ENCODE results near the gene IDNK.
"Not testable (repeated sequence)": the region's sequence is repeated elsewhere in the genome, so short reads cannot be mapped to it uniquely, and the experiment has no call there.

IDNK gene

DNA sequence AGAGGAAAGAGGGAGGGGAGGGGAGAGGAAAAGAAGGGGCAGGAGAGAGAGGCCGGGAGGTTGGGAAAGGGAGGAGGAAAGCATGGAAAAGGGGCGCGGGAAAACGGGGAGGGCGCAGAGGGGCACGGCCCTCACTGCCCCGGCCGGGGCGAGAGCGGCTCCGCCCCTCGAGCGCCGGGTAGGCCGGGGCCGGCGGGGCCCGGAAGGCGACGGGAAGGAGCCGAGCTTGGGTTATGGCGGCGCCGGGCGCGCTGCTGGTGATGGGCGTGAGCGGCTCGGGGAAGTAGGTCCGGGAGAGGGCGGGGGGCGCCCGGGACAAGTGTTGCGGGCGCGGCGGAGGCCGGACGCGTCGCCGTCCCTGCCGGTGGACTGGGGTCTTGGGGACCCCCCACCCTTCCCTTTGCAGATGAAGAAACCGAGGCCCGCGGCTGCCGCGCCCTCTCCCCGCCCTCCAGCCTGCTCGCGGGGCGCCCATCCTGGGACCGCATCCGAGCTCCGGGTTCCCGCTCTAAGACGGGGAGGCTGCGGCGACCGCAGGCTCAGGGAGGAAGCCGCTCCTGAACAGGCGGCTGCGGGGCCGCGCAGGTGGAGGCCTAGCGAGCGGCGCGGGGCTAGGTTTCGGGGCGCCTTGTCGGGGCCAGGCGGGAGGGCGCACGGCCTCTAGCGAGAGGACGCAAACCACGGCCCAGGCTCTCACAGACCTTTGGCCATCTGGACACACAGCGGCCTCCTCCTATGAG is at the start of gene IDNK:
IDNK (plus strand) TSS at position 205 of the 740 bp plus-strand sequence; CDS start at position 234, 29 bp downstream.
- peaks cover 34% of the 10 kb centered on the region for H3K36me3 Mint-ChIP-seq (ENCODE audit: low read depth)
- intact Hi-C loops (cut with micrococcal nuclease): loop anchor here (2.0 to 5.0 kb wide), 2 partner anchors 84 to 298 kb away; partner anchors contain the start of genes KIF27 and UBQLN1
- H3K4me3 Mint-ChIP-seq: peak within 1 kb of the TSS; percentile 89
- peak within 1 kb of the TSS; percentile 97 for H3K27ac Mint-ChIP-seq
- H3K4me1 Mint-ChIP-seq (ENCODE audit: low read depth): peaks cover 26% of the 10 kb centered on the region
- peaks cover 6% of the 10 kb centered on the region for H3K27me3 Mint-ChIP-seq
- no peaks in the 10 kb centered on the region for H3K9me3 Mint-ChIP-seq

- H3K4me1 Mint-ChIP-seq (ENCODE audit: low read depth): peaks cover under 1% of the 10 kb centered on the region
- H3K27me3 Mint-ChIP-seq: no peaks in the 10 kb centered on the region
- H3K4me3 Mint-ChIP-seq: no peak overlapping the region
- intact Hi-C loops (cut with micrococcal nuclease): no loop called here
- no peak overlapping the region for H3K27ac Mint-ChIP-seq
- H3K9me3 Mint-ChIP-seq: no peaks in the 10 kb centered on the region
- H3K36me3 Mint-ChIP-seq (ENCODE audit: low read depth): no peaks in the 10 kb centered on the region
These were observed 48.5 kb upstream of the IDNK start for GRCh38 chr9:83574482-83574881.

GRCh38 chr9:83582029-83582428 is 40.9 kb upstream of the IDNK start:
- no peaks in the 10 kb centered on the region for H3K36me3 Mint-ChIP-seq (ENCODE audit: low read depth)
- intact Hi-C loops (cut with micrococcal nuclease): no loop called here
- no peaks in the 10 kb centered on the region for H3K9me3 Mint-ChIP-seq
- H3K27ac Mint-ChIP-seq: no peak overlapping the region
- no peaks in the 10 kb centered on the region for H3K4me1 Mint-ChIP-seq (ENCODE audit: low read depth)
- no peaks in the 10 kb centered on the region for H3K27me3 Mint-ChIP-seq
- H3K4me3 Mint-ChIP-seq: no peak overlapping the region

GRCh38 chr9:83583151-83584014 is 39.6 kb upstream of the IDNK start:
- no peaks in the 10 kb centered on the region for H3K9me3 Mint-ChIP-seq
- no peak overlapping the region for H3K4me3 Mint-ChIP-seq
- H3K4me1 Mint-ChIP-seq (ENCODE audit: low read depth): no peaks in the 10 kb centered on the region
- intact Hi-C loops (cut with micrococcal nuclease): no loop called here
- no peaks in the 10 kb centered on the region for H3K27me3 Mint-ChIP-seq
- no peak overlapping the region for H3K27ac Mint-ChIP-seq
- H3K36me3 Mint-ChIP-seq (ENCODE audit: low read depth): no peaks in the 10 kb centered on the region

DNA sequence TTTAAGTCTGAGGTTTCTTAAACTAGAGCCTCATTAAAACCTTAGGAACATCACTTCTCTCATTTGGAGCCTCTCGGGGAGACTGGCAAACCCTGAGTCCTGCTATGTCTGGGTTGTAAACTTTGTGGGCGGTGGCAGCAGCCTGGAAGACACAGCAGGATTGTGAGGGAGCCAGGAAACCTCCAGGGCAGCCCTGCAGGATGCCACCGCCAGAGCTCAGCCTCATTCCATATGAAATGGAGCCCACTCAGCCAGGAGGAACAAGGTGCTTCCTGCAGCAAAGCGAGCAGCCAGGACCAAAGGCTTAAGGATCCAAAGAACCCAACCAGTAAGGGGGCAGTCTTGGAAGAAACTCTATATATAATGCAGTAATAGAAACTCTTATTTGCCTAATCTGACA is 37.9 kb upstream of the IDNK start:
- H3K36me3 Mint-ChIP-seq (ENCODE audit: low read depth): no peaks in the 10 kb centered on the region
- no peaks in the 10 kb centered on the region for H3K4me1 Mint-ChIP-seq (ENCODE audit: low read depth)
- intact Hi-C loops (cut with micrococcal nuclease): no loop called here
- no peak overlapping the region for H3K4me3 Mint-ChIP-seq
- H3K27ac Mint-ChIP-seq: no peak overlapping the region
- no peaks in the 10 kb centered on the region for H3K27me3 Mint-ChIP-seq
- H3K9me3 Mint-ChIP-seq: no peaks in the 10 kb centered on the region

DNA sequence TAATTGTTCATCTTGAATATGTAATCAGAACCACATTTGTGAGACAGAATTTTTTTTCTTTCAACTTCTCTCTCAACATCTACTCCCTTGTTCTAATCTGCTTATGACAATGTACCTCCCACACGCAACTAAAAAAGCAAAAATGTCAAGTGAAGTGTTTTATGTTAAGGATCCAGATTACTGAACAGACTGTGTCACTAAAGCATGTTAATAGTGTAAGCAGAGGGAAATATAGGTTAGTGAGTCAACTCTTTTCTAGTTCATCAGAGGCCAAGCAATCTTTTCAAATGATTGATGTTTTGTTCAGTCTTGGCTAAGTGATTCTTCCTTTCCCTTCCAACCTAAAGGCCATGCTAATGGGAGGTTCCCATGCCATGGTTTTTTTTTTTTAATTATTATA is 34.7 kb upstream of the IDNK start:
- Mint-ChIP-seq H3K9me3 (no peaks in the 10 kb centered on the region), H3K36me3 (ENCODE audit: low read depth) (no peaks in the 10 kb centered on the region), H3K4me1 (ENCODE audit: low read depth) (no peaks in the 10 kb centered on the region), H3K4me3 (no peak overlapping the region), H3K27ac (no peak overlapping the region), H3K27me3 (no peaks in the 10 kb centered on the region)
- intact Hi-C loops (cut with micrococcal nuclease): no loop called here

DNA sequence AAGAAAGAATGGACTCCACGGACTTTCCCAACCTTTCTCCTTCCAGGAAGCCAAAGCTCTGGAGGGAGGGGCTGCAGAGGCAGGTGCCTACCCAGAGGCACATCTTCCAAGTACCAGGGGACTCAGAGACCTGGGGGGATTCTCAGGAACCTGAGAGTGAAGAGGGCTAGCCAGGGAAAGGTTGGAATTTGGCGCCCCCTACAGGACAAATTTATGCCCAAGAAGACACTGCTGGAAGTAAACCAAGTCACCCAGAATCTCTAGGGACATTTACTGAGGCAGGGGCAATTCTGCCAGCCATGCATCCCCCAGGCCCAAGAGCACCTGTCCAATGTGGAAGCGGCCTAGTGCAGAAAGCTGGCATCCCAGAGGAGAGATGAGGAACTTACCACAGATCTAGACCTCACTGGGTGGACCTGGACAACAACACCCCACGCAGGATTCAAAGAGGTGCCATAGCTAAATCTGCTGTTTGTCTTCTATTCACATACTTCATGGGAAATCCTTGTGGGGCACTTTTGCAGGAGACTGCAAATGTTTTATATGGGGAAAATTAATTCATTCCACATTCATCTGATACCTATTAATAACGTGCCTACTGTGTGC is 25.9 kb upstream of the IDNK start:
- Mint-ChIP-seq H3K36me3 (ENCODE audit: low read depth) (no peaks in the 10 kb centered on the region), H3K9me3 (no peaks in the 10 kb centered on the region), H3K4me1 (ENCODE audit: low read depth) (peaks cover 15% of the 10 kb centered on the region), H3K27me3 (no peaks in the 10 kb centered on the region), H3K4me3 (no peak overlapping the region), H3K27ac (no peak overlapping the region)
- intact Hi-C loops (cut with micrococcal nuclease): loop anchor here (1.0 kb wide), 1 partner anchor 263 kb away; no protein-coding TSS in a partner anchor

DNA sequence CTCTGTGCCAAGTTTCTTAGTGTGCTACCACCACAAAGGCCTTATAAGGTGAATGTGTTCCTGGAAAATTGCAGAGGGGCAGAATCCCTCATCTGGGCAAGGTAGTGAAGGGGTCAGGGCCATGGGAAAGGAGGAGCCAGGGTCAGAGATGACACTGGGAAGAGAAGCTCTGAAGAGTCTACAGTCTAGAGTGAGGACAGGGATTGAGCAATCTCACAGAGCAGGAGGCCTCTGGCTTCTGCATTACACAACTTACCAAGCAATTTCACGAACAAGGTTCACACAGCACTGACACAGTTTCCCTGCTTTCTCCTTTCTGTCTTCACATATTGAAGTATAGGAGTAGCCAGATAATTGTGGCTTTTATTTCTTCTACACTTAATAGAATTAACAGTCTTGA is 24.5 kb upstream of the IDNK start:
- no peaks in the 10 kb centered on the region for H3K27me3 Mint-ChIP-seq
- no peak overlapping the region for H3K27ac Mint-ChIP-seq
- no peaks in the 10 kb centered on the region for H3K36me3 Mint-ChIP-seq (ENCODE audit: low read depth)
- intact Hi-C loops (cut with micrococcal nuclease): no loop called here
- H3K4me3 Mint-ChIP-seq: no peak overlapping the region
- H3K4me1 Mint-ChIP-seq (ENCODE audit: low read depth): peaks cover 15% of the 10 kb centered on the region
- H3K9me3 Mint-ChIP-seq: no peaks in the 10 kb centered on the region

DNA sequence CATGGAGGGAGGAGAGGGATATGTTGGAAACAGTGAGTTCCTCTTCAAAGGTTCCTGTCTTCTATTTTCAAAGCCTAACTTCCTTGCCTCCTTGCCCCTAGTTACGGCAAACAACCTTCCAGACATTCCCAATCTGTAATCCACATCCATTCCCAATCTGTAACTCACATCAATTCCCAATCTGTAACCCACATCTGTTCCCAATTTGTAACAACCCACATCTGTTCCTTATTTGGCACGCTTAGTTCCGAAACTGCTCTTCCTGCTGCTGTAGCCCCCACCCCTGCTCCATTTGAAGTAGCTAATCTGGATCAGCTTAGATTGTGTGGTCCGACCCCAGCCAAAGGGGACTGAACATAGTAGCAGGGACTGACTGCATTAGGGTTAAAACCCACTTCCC is 23.9 kb upstream of the IDNK start:
- Mint-ChIP-seq H3K9me3 (no peaks in the 10 kb centered on the region), H3K36me3 (ENCODE audit: low read depth) (no peaks in the 10 kb centered on the region), H3K27me3 (no peaks in the 10 kb centered on the region), H3K4me3 (no peak overlapping the region), H3K4me1 (ENCODE audit: low read depth) (peaks cover 15% of the 10 kb centered on the region), H3K27ac (peak overlapping the region; percentile 1)
- intact Hi-C loops (cut with micrococcal nuclease): no loop called here

- intact Hi-C loops (cut with micrococcal nuclease): no loop called here
- H3K4me3 Mint-ChIP-seq: no peak overlapping the region
- peaks cover 15% of the 10 kb centered on the region for H3K4me1 Mint-ChIP-seq (ENCODE audit: low read depth)
- H3K27me3 Mint-ChIP-seq: no peaks in the 10 kb centered on the region
- no peak overlapping the region for H3K27ac Mint-ChIP-seq
- H3K9me3 Mint-ChIP-seq: no peaks in the 10 kb centered on the region
- H3K36me3 Mint-ChIP-seq (ENCODE audit: low read depth): no peaks in the 10 kb centered on the region
These were observed 21.5 kb upstream of the IDNK start for GRCh38 chr9:83601463-83601862.

DNA sequence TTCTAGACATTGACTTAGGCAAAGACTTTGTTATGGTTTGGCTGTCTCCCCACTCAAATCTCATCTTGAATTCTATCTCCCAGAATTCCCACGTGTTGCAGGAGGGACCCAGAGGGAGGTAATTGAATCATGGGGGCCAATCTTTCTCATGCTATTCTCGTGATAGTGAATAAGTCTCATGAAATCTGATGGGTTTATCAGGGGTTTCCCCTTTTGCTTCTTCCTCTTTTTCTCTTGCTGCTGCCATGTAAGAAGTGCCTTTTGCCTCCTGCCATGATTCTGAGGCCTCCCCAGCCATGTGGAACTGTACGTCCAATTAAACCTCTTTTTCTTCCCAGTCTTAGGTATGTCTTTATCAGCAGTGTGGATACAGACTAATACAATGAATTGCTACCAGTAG is 15.3 kb upstream of the IDNK start:
- H3K4me3 Mint-ChIP-seq; H3K36me3 Mint-ChIP-seq (ENCODE audit: low read depth); H3K4me1 Mint-ChIP-seq (ENCODE audit: low read depth); H3K27ac Mint-ChIP-seq; intact Hi-C loops (cut with micrococcal nuclease): not testable (repeated sequence)
- peaks cover 29% of the 10 kb centered on the region for H3K9me3 Mint-ChIP-seq
- peaks cover 13% of the 10 kb centered on the region for H3K27me3 Mint-ChIP-seq

DNA sequence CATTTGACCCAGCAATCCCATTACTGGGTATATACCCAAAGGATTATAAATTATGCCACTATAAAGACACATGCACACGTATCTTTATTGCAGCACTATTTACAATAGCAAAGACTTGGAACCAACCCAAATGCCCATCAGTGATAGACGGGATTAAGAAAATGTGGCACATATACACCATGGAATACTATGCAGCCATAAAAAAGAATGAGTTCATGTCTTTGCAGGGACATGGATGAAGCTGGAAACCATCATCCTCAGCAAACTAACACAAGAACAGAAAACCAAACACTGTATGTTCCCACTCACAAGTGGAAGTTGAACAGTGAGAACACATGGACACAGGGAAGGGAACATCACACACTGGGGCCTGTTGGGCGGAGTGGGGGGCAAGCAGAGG is 9.6 kb upstream of the IDNK start:
- H3K36me3 Mint-ChIP-seq (ENCODE audit: low read depth); H3K4me3 Mint-ChIP-seq; H3K27ac Mint-ChIP-seq; H3K4me1 Mint-ChIP-seq (ENCODE audit: low read depth); intact Hi-C loops (cut with micrococcal nuclease): not testable (repeated sequence)
- Mint-ChIP-seq H3K9me3 (peaks cover 12% of the 10 kb centered on the region), H3K27me3 (peaks cover 17% of the 10 kb centered on the region)

GRCh38 chr9:83617299-83617698 is 5.6 kb upstream of the IDNK start:
- Mint-ChIP-seq H3K4me1 (ENCODE audit: low read depth) (peaks cover 8% of the 10 kb centered on the region), H3K9me3 (no peaks in the 10 kb centered on the region), H3K27me3 (peaks cover 13% of the 10 kb centered on the region), H3K4me3 (no peak overlapping the region), H3K36me3 (ENCODE audit: low read depth) (no peaks in the 10 kb centered on the region), H3K27ac (no peak overlapping the region)
- intact Hi-C loops (cut with micrococcal nuclease): no loop called here

All from dendritic cell treated with granulocyte-macrophage colony-stimulating factor and Interleukin-4, amounts not matched to agents 40 ng/mL and 50 ng/mL, for 4 days (primary cell).